Activated CD4-positive, CD25-positive, alpha-beta regulatory T cell treated with anti-CD3 and anti-CD28 coated beads, Interleukin-2, amount 50 U/mL, for 16 hours (primary cell): Measurements from ENCODE around the gene CD6.
"Not testable (repeated sequence)": the region's sequence is repeated elsewhere in the genome, so short reads cannot be mapped to it uniquely, and the experiment has no call there.

Source experiments
- DNase-seq: peaks from one replicate; pipeline ENCODE4 v3.0.0-alpha.2; 2020; ENCODE audit warnings: low read depth, low spot score

CD6 gene

DNA sequence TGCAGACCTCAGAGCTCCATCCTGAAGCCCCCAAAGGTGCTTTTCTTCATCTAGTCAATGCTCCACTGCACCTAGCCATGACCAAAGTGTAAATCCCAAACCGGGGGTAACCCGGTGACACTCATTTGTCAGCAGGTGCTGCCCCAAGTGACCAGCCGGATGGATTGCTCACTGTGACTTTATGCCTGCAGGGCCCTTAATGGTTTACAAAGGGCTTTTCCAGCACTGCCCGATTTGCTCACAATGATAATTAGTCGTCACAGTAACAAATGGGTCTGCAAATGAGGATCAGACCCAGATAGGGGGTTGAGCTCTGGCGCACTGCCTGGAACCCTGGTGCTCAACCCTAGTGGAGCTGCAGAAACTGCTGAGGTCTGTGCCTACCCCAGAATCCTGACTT lies 85.1 kb downstream of the CD6 start:
- no peak for DNase-seq

DNA sequence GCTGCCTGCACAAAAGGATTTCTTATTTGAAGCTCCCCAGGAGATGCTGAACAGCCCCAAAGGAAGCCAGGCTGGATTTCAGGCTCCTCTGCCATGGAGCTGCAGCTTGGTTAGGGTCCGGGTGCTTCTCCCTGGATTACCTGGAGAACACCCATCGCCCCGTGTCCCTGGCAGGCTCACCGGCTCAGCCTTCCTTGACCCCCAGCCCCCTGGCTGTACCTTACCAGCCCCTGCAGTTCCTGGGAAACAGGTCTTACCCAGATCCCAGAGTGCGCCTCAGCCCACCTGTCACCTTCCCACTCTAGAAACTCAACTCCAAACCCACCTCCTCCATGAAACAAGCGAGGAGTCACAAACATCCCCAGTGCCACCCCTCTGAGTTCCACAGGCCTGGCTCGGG lies 85.5 kb downstream of the CD6 start:
- no peak for DNase-seq

GRCh38 chr11:61057615-61058014 lies 86.1 kb downstream of the CD6 start:
- no peak for DNase-seq

GRCh38 chr11:61058583-61059259 lies 87.2 kb downstream of the CD6 start:
- no peak for DNase-seq

- no peak for DNase-seq
Observed at GRCh38 chr11:61059260-61059752, 87.8 kb downstream of the CD6 start.

DNA sequence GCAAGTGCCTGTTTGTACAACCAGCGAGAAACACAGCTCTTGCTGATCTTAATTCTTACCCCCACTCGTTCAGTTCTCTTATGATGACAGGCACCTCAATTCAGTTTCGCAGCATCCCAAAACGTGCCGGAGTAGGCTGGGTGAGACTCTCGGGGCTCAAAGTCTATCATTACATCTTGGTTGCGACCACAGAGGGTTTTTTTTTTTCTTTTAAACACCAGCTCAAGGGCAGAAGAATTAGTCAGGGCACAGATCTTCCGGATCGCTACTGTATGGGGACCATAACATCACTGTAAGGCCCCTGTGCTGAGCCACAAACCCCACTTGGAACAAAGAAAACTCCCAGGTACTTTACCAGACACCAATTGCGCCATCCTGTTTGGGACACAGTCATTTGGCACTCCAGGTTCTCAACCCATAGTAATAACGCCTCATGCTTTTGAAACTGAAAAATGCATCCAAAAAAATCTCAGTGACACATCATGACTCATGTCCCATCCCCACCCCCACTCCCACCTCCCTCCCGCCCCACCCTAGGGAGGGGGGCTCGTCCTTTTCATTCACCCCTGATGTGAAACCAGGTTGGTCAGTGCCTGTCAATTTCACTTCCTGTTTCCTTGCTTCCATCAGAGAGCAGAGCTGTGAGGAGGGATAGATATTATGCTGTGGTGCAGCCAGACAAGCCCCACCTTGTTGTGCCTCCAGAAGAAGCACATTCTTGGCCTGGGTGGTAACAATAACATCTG lies 89.8 kb downstream of the CD6 start:
- peak; percentile 59 for DNase-seq

DNA sequence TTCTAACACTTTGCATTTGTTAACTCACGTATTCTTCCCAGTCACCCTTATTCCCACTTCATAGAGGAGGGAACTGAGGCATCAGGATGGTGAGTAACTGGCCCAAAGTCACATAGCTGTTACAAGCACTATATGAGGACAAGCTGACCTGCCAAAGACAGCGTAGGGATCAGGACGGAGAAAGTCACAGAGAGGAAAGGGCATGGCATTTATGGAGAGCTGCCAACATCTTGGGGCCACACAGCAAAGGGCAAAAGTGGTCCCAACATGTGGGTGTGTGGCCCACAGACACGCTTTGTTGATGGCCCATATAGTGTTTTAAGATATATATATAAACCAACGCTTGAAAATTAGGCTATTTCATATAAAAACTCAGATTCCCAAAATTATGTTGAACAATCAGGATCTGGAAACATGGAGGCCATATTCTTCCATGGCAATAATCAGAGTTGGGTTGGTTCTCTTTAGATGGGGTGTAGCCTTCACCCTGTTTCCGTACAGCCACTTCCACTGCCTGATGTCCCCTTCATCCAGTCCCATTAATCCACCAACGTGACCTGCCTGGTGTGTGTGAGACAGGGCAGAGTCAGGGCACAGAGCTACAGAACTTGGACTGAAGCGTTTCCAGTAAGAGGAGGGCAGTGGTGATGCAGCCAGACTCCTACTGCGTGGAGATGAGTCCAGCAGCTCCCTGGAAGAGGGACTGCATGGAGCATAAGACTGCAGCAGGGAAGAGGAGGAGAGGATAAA lies 90.9 kb downstream of the CD6 start:
- no peak for DNase-seq

DNA sequence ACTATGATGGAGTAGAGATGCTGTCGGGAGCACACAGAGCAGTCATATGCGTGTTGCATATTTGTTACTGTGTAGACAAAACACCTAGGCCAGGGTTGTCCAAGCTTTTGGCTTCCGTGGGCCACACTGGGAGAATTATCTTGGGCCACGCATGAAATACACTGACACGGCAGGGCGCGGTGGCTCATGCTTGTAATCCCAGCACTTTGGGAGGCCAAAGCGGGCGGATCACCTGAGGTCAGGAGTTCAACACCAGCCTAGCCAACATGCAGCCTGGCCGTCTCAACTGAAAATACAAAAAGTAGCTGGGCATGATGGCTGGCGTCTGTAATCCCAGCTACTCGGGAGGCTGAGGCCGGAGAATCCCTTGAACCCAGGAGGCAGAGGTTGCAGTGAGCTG lies 93.8 kb downstream of the CD6 start:
- not testable (repeated sequence) for DNase-seq

DNA sequence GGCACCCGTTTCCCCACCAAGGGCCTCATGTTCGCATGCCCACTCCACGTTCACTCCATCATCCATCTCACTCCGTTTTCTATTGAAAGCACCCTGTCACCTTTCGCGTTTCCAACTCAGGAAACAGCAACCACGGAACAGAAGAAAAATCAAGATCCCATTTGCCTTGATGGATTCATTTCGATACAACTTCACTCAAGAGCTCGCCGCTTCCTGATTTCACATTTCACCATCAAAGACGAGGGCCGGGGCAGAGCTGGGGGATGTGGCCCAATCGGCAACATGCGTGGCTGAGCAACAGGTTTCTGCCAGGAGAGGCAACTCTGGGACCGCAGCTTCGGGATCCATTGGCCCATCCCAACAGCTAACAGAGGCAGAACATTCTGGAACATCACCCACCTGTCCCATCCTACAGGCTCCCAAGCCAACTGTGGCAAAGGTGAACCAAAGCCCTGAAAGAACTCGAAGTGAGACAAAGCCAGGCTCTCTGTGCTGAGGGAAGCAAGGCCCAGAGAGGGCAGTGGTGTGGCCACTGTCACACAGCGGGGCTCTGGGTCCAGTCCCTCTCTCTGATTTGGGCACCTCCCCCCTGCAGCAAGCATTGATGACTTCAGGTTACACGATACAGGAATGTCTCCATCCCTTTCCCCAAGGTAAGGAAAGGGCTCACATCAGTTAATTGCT lies 94.6 kb downstream of the CD6 start:
- DNase-seq = no peak

GRCh38 chr11:61066645-61067044 lies 95.2 kb downstream of the CD6 start:
- no peak for DNase-seq

DNA sequence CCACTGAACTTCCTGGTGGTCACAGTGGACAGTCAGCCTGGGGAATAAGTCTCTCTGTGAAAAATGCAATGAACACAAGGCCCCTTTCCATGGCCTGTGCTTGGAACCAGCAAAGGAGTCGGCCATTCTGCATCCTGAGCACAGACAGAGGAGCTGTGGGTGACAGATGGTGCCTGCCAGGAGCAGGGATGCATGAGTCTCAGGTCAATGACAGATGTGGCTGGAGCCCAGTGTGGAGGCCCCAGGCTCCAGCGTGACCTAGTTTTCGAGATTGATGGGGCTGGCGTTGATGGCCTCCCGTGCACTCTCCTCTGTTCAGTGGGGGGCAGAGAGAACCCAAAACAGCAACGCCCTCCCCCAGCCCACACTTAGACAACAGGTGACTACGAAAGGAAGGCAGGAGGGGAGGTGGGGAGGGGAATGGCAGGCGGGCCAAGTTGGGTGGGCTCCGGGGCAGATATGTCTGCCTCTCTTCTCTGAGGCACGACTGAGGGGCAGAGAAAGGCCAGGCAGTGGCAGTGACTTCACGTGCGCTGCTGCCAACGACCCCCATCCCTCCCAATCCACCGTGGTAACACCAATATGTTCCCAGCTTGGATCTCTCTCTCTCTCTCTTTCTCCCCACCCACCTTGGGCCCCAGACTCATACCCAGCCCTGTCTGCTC lies 96.4 kb downstream of the CD6 start:
- no peak for DNase-seq

- DNase-seq = no peak
Observed at GRCh38 chr11:61068581-61068980, 97.1 kb downstream of the CD6 start.

DNA sequence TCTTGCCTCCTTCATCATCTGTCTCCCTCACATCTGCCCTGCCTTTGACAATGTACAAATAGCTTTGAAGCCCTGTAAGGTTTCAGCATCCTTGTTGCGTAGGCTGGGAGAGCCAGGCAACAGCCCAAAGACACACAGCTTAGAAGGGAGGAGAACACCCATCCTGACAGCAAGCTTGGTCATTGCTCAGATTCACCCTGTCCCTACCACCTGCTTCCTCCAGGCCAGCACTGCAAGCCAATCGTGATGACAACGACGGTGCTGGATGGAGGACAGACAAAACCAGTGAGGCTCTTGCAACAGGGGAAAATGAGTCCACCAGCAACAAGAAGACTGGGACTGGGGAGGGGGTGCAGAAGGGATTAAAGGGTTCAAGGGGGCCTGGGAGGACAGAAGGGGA lies 97.9 kb downstream of the CD6 start:
- DNase-seq = no peak
